Measurements from ENCODE around the gene CIAPIN1.

Gene CIAPIN1

DNA sequence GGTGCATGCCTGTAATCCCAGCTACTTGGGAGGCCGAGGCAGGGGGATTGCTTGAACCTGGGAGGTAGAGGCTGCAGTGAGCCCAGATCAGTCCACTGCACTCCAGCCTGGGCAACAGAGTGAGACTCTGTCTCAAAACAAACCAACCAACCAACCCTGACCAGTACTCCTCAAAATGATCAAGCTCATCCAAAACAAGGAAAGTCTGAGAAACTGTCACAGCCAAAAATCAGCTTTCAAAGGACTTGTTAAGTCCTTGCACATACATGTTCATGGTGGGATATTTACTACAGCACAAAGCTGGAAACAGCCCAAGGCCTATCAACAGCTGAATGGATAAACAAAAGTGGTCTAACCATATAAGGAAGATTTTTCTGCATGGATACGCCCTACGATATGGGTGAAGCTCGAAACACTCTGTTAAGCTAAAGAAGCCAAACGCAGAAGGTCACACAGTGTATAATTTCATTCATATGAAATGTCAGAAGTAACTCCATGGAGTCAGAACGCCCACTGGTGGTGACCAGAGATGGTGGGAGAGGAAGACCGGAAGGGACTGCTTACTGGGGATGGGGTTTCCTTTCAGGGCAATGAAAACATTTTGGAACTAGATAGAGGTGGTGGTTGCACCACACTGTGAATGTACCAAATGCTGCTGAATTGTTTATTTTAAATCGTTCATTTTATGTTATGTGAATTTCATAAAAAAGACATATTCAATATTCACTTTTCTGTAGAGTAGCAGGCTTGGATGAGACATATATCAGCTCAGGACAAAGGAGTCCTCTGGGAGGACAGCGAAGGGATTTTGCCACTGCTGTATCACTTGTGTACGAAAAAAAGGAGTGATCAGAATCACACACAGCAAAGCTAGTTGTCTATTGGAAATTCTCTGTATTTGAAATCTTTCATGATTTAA, 24.9 kb downstream of the CIAPIN1 start:
- no peak for TF ChIP-seq SIN3A (IDR thresholded peaks at IDR 0.05; ENCODE audit: borderline replicate concordance, insufficient read depth, low read length)
- no peak for TF ChIP-seq FOXP2 (optimal IDR thresholded peaks at IDR 0.05; ENCODE audit: borderline replicate concordance, extremely low read depth, extremely low read length, insufficient read depth)
- no peak for TF ChIP-seq TAF1 (IDR thresholded peaks at IDR 0.05; ENCODE audit: borderline replicate concordance, insufficient read depth, low read length)
- no peak for TF ChIP-seq POLR2AphosphoS5 (IDR thresholded peaks at IDR 0.05; ENCODE audit: low read depth, low read length)
- TF ChIP-seq, protein P1, sequence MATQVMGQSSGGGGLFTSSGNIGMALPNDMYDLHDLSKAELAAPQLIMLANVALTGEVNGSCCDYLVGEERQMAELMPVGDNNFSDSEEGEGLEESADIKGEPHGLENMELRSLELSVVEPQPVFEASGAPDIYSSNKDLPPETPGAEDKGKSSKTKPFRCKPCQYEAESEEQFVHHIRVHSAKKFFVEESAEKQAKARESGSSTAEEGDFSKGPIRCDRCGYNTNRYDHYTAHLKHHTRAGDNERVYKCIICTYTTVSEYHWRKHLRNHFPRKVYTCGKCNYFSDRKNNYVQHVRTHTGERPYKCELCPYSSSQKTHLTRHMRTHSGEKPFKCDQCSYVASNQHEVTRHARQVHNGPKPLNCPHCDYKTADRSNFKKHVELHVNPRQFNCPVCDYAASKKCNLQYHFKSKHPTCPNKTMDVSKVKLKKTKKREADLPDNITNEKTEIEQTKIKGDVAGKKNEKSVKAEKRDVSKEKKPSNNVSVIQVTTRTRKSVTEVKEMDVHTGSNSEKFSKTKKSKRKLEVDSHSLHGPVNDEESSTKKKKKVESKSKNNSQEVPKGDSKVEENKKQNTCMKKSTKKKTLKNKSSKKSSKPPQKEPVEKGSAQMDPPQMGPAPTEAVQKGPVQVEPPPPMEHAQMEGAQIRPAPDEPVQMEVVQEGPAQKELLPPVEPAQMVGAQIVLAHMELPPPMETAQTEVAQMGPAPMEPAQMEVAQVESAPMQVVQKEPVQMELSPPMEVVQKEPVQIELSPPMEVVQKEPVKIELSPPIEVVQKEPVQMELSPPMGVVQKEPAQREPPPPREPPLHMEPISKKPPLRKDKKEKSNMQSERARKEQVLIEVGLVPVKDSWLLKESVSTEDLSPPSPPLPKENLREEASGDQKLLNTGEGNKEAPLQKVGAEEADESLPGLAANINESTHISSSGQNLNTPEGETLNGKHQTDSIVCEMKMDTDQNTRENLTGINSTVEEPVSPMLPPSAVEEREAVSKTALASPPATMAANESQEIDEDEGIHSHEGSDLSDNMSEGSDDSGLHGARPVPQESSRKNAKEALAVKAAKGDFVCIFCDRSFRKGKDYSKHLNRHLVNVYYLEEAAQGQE (IDR thresholded peaks at IDR 0.05; ENCODE audit: insufficient read depth in 1 of 2, low read depth in 2 of 2, low read length in 2 of 2): no peak

DNA sequence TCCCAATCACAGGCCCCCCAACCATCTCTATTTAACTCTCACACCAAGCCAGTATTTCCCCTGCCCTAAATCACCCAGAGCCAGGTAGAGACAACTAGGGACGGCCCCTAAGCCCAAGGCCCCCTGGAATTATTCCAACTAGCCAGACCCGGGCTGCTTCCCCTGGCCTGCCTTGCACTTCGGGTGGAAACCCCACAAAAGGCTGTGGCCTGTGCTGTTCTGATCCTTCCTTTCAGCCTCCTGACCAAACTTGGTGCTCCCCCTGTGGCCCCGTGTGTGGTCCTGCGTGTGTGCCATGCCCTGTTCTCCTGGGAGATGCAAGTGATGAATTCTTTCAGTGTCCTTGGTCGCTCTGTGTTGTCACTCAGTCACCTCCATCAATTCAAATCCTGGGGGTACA, 27.7 kb downstream of the CIAPIN1 start:
- TF ChIP-seq FOXP2 (optimal IDR thresholded peaks at IDR 0.05; ENCODE audit: borderline replicate concordance, extremely low read depth, extremely low read length, insufficient read depth) (no peak), TAF1 (IDR thresholded peaks at IDR 0.05; ENCODE audit: borderline replicate concordance, insufficient read depth, low read length) (no peak), SIN3A (IDR thresholded peaks at IDR 0.05; ENCODE audit: borderline replicate concordance, insufficient read depth, low read length) (no peak), POLR2AphosphoS5 (IDR thresholded peaks at IDR 0.05; ENCODE audit: low read depth, low read length) (no peak)
- TF ChIP-seq, protein P1 (IDR thresholded peaks at IDR 0.05; ENCODE audit: insufficient read depth in 1 of 2, low read depth in 2 of 2, low read length in 2 of 2): no peak

DNA sequence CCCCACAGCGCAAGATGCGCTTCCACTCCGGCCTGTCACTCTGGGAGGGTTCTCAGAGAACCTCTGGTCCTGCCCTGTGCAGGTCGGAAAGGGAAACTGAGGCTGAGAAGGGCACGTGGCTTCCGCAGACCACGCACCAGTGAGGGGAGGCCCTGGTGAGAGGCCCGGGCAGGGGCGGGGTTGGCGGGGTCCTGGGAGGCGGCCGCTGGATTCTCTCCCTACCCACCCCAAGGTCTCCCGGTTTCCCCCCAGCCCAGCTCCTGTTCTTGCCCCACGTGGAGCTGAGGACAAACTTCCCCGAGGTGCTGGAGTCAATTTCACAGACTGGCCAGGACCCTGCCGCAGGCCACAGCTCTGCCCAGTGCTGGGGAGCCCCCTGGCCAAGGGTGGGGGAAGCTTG, 31.1 kb downstream of the CIAPIN1 start:
- TF ChIP-seq TAF1 (IDR thresholded peaks at IDR 0.05; ENCODE audit: borderline replicate concordance, insufficient read depth, low read length) (no peak), FOXP2 (optimal IDR thresholded peaks at IDR 0.05; ENCODE audit: borderline replicate concordance, extremely low read depth, extremely low read length, insufficient read depth) (no peak), POLR2AphosphoS5 (IDR thresholded peaks at IDR 0.05; ENCODE audit: low read depth, low read length) (no peak), SIN3A (IDR thresholded peaks at IDR 0.05; ENCODE audit: borderline replicate concordance, insufficient read depth, low read length) (no peak)
- TF ChIP-seq, protein P1 (IDR thresholded peaks at IDR 0.05; ENCODE audit: insufficient read depth in 1 of 2, low read depth in 2 of 2, low read length in 2 of 2): no peak

DNA sequence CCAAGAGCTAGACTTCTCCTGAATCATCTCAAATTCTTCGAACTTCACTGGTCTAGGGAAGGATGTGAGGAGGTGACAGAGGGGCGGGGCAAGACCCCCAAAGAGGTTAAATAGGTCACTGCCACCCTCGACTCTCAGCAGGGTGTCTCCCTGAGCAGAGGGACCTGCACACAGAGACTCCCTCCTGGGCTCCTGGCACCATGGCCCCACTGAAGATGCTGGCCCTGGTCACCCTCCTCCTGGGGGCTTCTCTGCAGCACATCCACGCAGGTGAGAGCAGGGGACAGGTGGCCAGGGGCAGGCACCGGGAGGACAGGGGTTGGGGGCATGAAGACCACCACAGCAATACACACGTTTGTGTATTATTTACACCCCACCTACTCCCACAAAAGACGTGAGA, 33.5 kb downstream of the CIAPIN1 start:
- TF ChIP-seq POLR2AphosphoS5 (IDR thresholded peaks at IDR 0.05; ENCODE audit: low read depth, low read length) (no peak), SIN3A (IDR thresholded peaks at IDR 0.05; ENCODE audit: borderline replicate concordance, insufficient read depth, low read length) (no peak), FOXP2 (optimal IDR thresholded peaks at IDR 0.05; ENCODE audit: borderline replicate concordance, extremely low read depth, extremely low read length, insufficient read depth) (no peak), TAF1 (IDR thresholded peaks at IDR 0.05; ENCODE audit: borderline replicate concordance, insufficient read depth, low read length) (no peak)
- TF ChIP-seq, protein P1 (IDR thresholded peaks at IDR 0.05; ENCODE audit: insufficient read depth in 1 of 2, low read depth in 2 of 2, low read length in 2 of 2): no peak

All from PFSK-1 (cell line).